H54 (cell line): ENCODE data around the gene ASTN1.

Experiments
- DNase-seq: peaks from one replicate; pipeline ENCODE4 v3.0.0; 2011; ENCODE audit warnings: low spot score, mixed read lengths; ENCODE audit not compliant: insufficient read length
- FAIRE-seq: peaks from 3 replicates; lab custom pipeline; 2011; peaks lifted over from hg19 to GRCh38; lab: Jason Lieb, UNC
- POLR2A ChIP-seq: IDR thresholded peaks from 2 replicates; pipeline ENCODE4 v1.6.1; 2011; ENCODE audit warnings: low read depth, mild to moderate bottlenecking, low read length

Gene ASTN1

DNA sequence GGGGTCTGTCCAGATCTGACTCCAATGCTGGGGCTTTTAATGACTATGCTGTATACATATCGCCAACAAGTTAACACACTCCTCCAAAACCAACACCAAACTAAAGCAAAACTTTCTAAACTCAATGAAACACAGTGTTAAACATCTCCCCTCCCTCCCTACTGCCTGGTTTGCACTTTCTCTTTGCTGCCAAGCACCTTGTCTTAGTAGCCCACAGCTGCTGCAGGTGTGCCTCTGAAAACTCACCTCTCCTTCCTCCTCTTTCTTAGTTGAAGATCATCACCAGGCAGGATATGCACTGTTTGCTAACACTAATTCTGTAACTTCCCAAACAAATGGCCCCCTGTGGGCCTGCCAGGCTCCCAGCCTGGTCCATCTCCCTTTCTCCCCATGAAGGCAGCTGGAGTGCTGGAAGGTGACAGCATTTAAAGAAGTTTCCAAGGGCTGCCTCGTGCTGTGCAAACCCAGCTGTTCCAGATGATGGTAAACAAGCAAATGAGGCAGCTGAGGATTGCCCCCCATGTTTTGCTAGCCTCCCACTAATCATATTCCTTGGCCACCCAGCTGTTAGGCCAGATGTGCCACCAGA, 213.7 kb downstream of the ASTN1 start:
- no peak for FAIRE-seq

DNA sequence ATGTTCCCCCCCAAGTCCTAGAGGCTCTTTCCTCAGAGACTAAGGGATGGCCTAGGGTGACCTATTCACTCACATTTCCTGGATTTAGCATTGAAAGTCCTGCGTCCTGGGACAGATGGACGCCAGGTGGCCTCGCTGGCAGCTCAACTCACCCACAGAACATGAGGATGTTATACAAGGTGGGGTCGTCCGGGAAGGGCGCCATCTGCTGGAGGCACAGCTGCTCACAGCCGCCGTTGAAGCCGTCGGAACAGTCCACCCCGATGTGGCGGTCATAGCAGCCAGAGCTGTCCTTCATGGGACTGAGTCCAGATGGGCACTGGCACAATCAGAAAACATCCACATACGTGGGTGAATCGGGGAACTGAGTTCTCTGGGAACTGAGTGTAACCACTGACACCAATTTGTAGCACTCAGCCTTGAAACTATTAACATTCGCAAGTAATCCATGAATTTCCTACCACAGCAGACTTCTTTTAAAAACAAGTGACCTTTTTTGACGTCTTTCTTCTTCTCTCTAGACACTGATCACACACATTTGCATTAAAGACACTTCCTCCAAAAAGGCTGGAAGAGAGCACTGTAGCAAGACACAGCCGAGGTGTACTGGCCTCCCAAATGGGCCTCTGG, 215.4 kb downstream of the ASTN1 start:
- TF ChIP-seq POLR2A: no peak
- FAIRE-seq (no peak), DNase-seq (peak; percentile 30)

More for the DNA sequence above, 213.7 kb downstream of the ASTN1 start:
- no peak for DNase-seq
- TF ChIP-seq POLR2A: no peak

GRCh38 chr1:176944606-176945005, 219.9 kb downstream of the ASTN1 start:
- no peak for FAIRE-seq
- no peak for TF ChIP-seq POLR2A
- no peak for DNase-seq

DNA sequence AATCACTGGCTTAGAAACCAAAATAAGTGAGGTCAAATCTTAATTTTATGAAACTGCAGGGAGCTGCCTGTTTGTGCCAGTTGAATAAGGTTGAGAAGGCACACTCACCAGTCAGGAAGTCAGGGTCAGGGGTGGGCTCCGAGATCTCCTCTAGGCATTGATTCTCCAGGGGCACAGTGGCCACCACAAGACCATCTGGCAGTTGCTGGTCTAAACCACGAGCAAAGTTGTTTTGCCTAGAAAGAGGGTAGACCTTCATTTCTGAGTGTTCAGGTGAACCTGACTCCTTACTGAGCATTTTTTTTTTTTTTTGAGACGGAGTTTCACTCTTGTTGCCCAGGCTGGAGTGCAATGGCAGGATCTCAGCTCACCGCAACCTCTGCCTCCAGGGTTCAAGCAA, 220.7 kb downstream of the ASTN1 start:
- FAIRE-seq: no peak
- DNase-seq: no peak
- TF ChIP-seq POLR2A: no peak

DNA sequence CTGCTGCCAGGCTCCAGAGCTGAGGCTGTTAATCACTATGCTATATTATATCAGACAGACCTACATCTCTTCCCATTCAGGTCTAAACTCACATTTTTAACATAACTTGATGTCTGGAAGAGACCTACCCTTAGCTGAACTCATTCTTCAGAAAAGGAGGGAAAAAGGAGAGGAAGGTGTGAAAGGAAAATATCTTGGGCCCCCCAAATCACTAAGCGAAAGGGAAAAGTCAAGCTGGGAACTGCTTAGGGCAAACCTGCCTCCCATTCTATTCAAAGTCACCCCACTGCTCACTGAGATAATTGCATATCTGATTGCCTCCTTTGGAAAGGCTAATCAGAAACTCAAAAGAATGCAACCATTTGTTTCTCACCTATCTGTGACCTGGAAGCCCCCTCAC, 222.2 kb downstream of the ASTN1 start:
- TF ChIP-seq POLR2A: no peak
- FAIRE-seq (no peak), DNase-seq (no peak)

DNA sequence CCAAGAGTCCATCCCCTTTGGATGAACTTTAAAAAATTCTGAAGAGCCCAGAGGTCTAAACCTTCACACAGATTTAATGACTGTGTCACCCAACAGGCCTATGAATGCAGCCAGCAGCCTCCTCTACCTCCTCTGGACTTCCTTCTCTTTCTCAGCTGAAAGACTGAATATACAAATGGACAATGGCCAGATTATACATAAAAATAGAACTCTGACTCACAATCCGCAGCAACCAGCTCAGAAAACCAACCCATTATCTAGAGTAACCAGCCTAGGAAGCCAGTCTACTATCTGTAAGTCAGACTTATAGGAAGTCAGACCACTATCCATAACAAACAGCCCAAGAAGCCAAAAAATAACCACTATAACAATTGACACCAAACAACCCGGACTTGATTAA, 224.5 kb downstream of the ASTN1 start:
- FAIRE-seq (no peak), DNase-seq (no peak)
- no peak for TF ChIP-seq POLR2A

DNA sequence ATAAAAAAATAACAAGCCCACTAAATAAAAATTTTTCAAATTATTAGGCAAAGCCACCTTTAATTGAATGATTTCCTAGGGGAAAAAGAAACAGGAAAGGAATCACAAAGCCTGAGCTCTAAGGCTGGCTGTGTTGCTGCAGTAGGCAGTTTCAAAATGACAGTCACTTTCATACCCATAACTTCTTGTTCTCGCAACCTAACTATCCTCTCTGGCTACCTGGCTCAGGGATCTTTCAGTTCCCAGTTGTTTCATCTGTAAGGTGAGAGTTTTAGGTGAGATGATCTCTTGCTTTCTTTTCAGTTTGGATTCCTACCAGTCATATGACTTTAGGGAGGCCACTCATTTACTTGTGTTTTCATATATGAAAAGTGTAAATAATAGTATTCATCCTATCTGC, 226.1 kb downstream of the ASTN1 start:
- FAIRE-seq (no peak), DNase-seq (no peak)
- no peak for TF ChIP-seq POLR2A

DNA sequence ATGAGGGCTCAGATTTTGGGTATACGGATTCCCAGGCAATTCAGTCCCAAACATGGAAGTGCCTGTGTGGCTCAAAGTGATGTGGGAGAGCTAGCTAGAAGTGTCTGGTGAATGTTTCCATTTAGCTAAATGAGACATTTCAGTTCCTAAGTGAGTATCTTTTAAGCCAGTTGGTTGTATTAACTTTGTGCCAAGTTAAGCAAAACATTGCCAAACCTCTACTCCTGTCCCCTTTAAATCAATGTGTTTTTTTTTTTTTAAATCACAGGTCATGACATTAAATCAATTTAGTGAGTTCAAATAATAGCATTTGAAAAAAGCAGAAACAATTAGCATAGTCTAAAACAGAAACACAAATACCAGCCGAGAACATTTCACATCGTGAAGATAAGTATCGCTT, 230.1 kb downstream of the ASTN1 start:
- FAIRE-seq (no peak), DNase-seq (no peak)
- no peak for TF ChIP-seq POLR2A

GRCh38 chr1:176932114-176933104, 232.1 kb downstream of the ASTN1 start:
- TF ChIP-seq POLR2A: no peak
- FAIRE-seq: no peak
- no peak for DNase-seq

DNA sequence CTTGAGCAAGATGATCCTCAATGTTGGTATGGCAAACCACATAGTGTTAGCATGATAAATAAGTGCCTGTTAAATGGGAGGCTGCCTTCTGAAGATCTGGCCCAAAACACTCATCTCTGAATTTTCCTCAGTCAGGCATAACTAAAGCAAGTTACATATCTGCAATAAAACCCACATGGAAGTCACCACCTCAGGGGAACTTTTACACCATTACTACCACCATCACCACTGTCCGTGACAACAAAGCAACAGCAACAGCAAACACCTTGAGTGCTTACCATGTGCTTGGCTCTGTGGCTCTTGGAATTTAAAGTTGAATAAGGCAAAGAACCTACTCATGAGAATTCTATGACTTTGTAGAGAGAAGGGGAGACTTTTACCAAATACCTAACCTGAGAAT, 233.0 kb downstream of the ASTN1 start:
- no peak for FAIRE-seq
- no peak for DNase-seq

DNA sequence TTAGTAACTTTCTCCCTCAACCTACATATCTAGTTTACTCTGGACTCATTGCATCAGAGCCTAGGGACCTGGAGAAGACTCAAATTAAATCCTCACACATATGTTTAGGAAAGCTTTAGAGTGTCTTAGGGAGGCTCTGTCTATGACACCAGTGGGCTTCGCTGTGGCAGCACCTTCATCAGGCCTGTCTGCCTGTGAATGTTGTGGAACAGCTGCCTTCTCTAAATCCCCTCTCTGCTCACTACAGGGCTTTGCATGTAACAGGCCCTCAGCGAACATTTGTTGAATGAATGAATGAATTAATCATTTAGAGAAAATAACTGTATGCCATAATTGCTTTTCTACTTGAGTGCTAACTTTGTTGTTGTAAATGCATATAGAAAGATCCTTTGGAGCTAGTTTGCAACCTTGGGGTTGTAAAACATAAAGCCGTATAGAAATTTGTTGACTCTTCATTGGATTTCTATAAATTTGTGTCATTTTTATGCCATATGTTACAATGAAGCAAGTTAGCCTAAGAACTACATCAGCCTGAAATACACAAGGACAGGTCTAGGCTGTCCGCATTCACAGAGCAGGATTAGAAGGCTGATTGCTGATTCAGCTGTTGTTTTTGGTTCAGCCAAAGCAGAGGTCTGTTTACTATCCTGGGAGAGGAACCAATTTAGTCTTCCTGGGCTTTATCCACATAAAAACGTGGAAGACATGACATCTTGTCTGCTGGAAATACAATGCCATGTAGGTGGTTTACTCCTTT, 238.0 kb downstream of the ASTN1 start:
- FAIRE-seq: no peak
- TF ChIP-seq POLR2A: no peak
- DNase-seq: no peak

More for the DNA sequence above, 233.0 kb downstream of the ASTN1 start:
- no peak for TF ChIP-seq POLR2A

- no peak for FAIRE-seq
- DNase-seq: no peak
- no peak for TF ChIP-seq POLR2A
Measured at GRCh38 chr1:176925223-176925622, 239.3 kb downstream of the ASTN1 start.

- FAIRE-seq: no peak
- DNase-seq: no peak
- no peak for TF ChIP-seq POLR2A
Measured at GRCh38 chr1:176923283-176923682, 241.2 kb downstream of the ASTN1 start.
